PC-3 (cell line): ENCODE data around the gene FN1. TPM values are rescaled to one million over a fixed set of nuclear protein-coding genes. Genes with fewer than 3 reads are reported as not detected.

Experiments
- ATAC-seq: fragments of 200-7000 bp; cut with Tn5 transposase; 2 replicates; pipeline ENCODE4 v1.9.1; 2020; ENCODE audit warnings: mild to moderate bottlenecking, moderate library complexity
- BruUV-seq: library from RNA; stranded (reverse); fragments of 400-500 nt; replicated peaks from 2 replicates; lab custom pipeline; 2021; lab: Mats Ljungman, UMichigan
- CTCF ChIA-PET: fragments of 300-600 bp; sonication (Branson Sonifier 250); formaldehyde crosslinking; loops from one replicate; lab custom pipeline; 2022; ENCODE audit warnings: antibody characterized with exemption; lab: Charles Lee
- POLR2A ChIA-PET: fragments of 300-600 bp; sonication (Branson Sonifier 250); formaldehyde crosslinking; loops from one replicate; lab custom pipeline; 2022; ENCODE audit warnings: antibody characterized with exemption; ENCODE audit not compliant: unreplicated experiment; lab: Charles Lee
- DNase-seq: peaks from one replicate; pipeline ENCODE4 v3.0.0-alpha.2; 2015
- H2AFZ ChIP-seq: fragments of 300-600 bp; sonication (generic); 2 replicates; pipeline ENCODE4 v1.6.0; 2016; ENCODE audit warnings: antibody characterized with exemption, low read length
- H3F3A ChIP-seq: fragments of 300-600 bp; sonication (generic); one replicate; pipeline ENCODE4 v1.6.0; 2017; ENCODE audit warnings: antibody characterized with exemption, low read length, control low read depth, mild to moderate bottlenecking; ENCODE audit not compliant: unreplicated experiment
- H3K27ac ChIP-seq: fragments of 300-600 bp; sonication (generic); 2 replicates; pipeline ENCODE4 v1.5.1; 2016; ENCODE audit warnings: mild to moderate bottlenecking, low read length
- H3K27me3 ChIP-seq: fragments of 300-600 bp; sonication (generic); 2 replicates; pipeline ENCODE4 v1.6.1; 2016; ENCODE audit warnings: low read length, mixed read lengths
- H3K36me3 ChIP-seq: fragments of 300-600 bp; sonication (generic); 2 replicates; pipeline ENCODE4 v1.6.1; 2016; ENCODE audit warnings: low read depth, mixed run types, low read length, mixed read lengths
- H3K4me1 ChIP-seq: fragments of 300-600 bp; sonication (generic); 2 replicates; pipeline ENCODE4 v1.5.1; 2016; ENCODE audit warnings: low read length; ENCODE audit not compliant: insufficient read depth
- H3K4me2 ChIP-seq: fragments of 300-600 bp; sonication (generic); 2 replicates; pipeline ENCODE4 v1.6.0; 2016; ENCODE audit warnings: low read length
- H3K4me3 ChIP-seq: fragments of 300-600 bp; sonication (generic); 2 replicates; pipeline ENCODE4 v1.5.1; 2016; ENCODE audit warnings: mild to moderate bottlenecking, low read length, mixed read lengths
- H3K79me2 ChIP-seq: fragments of 300-600 bp; sonication (generic); 2 replicates; pipeline ENCODE4 v1.6.1; 2017; ENCODE audit warnings: low read length, mixed read lengths
- H3K9ac ChIP-seq: fragments of 300-600 bp; sonication (generic); 2 replicates; pipeline ENCODE4 v1.6.0; 2016; ENCODE audit warnings: mild to moderate bottlenecking, low read length
- H3K9me2 ChIP-seq: fragments of 300-600 bp; sonication (generic); replicated peaks from 2 replicates; pipeline ENCODE4 v1.6.1; 2016; ENCODE audit warnings: mixed run types, low read length, mixed read lengths
- H3K9me3 ChIP-seq: fragments of 300-600 bp; sonication (generic); 2 replicates; pipeline ENCODE4 v1.6.1; 2016; ENCODE audit warnings: low read length, mixed read lengths
- H4K20me1 ChIP-seq: fragments of 300-600 bp; sonication (generic); 2 replicates; pipeline ENCODE4 v1.6.1; 2016; ENCODE audit warnings: low read length, mixed read lengths
- CTCF ChIP-seq: fragments of 300-600 bp; sonication (generic); conservative IDR thresholded peaks from 2 replicates; pipeline ENCODE4 v1.5.1; 2017; ENCODE audit warnings: antibody characterized with exemption, low read depth, mild to moderate bottlenecking, low read length
- EZH2 ChIP-seq: fragments of 300-600 bp; sonication (generic); IDR thresholded peaks from one replicate; pipeline ENCODE4 v1.6.1; 2017; ENCODE audit warnings: antibody characterized with exemption, mild to moderate bottlenecking, low read length; ENCODE audit not compliant: unreplicated experiment
- EZH2phosphoT487 ChIP-seq: fragments of 300-600 bp; sonication (generic); IDR thresholded peaks from 2 replicates; pipeline ENCODE4 v1.6.1; 2018; ENCODE audit warnings: mild to moderate bottlenecking, antibody characterized with exemption, low read length, borderline replicate concordance
- intact Hi-C: fragments of 100-400 bp; cut with micrococcal nuclease; formaldehyde crosslinking; loops from 2 replicates; pipeline ENCODE4 v1.9.0; 2023
- total RNA-seq: library from RNA; depleted of rRNA; stranded (reverse); fragments of >200 nt; gene quantifications from 2 replicates; pipeline ENCODE4 v1.2.3, GENCODE V29; 2014

The FN1 gene
- total RNA-seq, 1 experiment from 2014 or later, result 220 TPM

GRCh38 chr2:215316336-215316735 is 119.5 kb downstream of the FN1 start:
- POLR2A ChIA-PET, result no interaction called here
- no peak for ATAC-seq

GRCh38 chr2:215315301-215315700 is 120.6 kb downstream of the FN1 start:
- H4K20me1 ChIP-seq, result no peaks in the 10 kb centered on the region
- no peaks in the 10 kb centered on the region for H3K27me3 ChIP-seq
- TF ChIP-seq EZH2phosphoT487, result no peak
- TF ChIP-seq EZH2, result no peak
- TF ChIP-seq CTCF, result no peak
- DNase-seq, result no peak
- no peak overlapping the region for H2AFZ ChIP-seq
- H3K79me2 ChIP-seq, result peaks cover 51% of the 10 kb centered on the region
- H3K4me2 ChIP-seq, result peak overlapping the region; percentile 100; the same call in 1 of the 2 replicates
- H3K4me1 ChIP-seq, result peaks cover 47% of the 10 kb centered on the region
- POLR2A ChIA-PET, result no interaction called here
- no peak overlapping the region for H3K9ac ChIP-seq
- peaks cover 47% of the 10 kb centered on the region for H3K36me3 ChIP-seq
- no peak overlapping the region for H3K4me3 ChIP-seq
- H3K9me3 ChIP-seq, result no peaks in the 10 kb centered on the region
- no peaks in the 10 kb centered on the region for H3F3A ChIP-seq
- no TSS peak for BruUV-seq
- intact Hi-C loops, result loop anchor here (10.0 kb wide), 1 partner anchor 220 kb away; no protein-coding TSS in a partner anchor
- no peak overlapping the region for H3K27ac ChIP-seq
- ATAC-seq, result no peak
- CTCF ChIA-PET, result no interaction called here
- no peaks in the 10 kb centered on the region for H3K9me2 ChIP-seq

More at GRCh38 chr2:215316336-215316735, 119.5 kb downstream of the FN1 start:
- Histone ChIP-seq H3K36me3 (peaks cover 54% of the 10 kb centered on the region), H3K4me1 (peaks cover 41% of the 10 kb centered on the region), H3K27me3 (no peaks in the 10 kb centered on the region), H3K27ac (no peak overlapping the region), H3K79me2 (peaks cover 53% of the 10 kb centered on the region), H3K4me2 (peak overlapping the region; percentile 12; the same call in 1 of the 2 replicates), H3K9me2 (no peaks in the 10 kb centered on the region), H4K20me1 (no peaks in the 10 kb centered on the region), H3F3A (no peaks in the 10 kb centered on the region), H3K9ac (no peak overlapping the region), H3K4me3 (no peak overlapping the region), H2AFZ (no peak overlapping the region), H3K9me3 (no peaks in the 10 kb centered on the region)
- BruUV-seq, result no TSS peak
- intact Hi-C loops, result loop anchor here (10.0 kb wide), 1 partner anchor 218 kb away; no protein-coding TSS in a partner anchor
- no peak for DNase-seq
- TF ChIP-seq EZH2phosphoT487 (no peak), EZH2 (no peak), CTCF (no peak)
- CTCF ChIA-PET, result no interaction called here

GRCh38 chr2:215314896-215315295 is 121.0 kb downstream of the FN1 start:
- no peak overlapping the region for H3K9ac ChIP-seq
- ATAC-seq, result no peak
- ChIA-PET CTCF (no interaction called here), POLR2A (no interaction called here)
- H2AFZ ChIP-seq, result no peak overlapping the region
- no TSS peak for BruUV-seq
- no peaks in the 10 kb centered on the region for H4K20me1 ChIP-seq
- no peak overlapping the region for H3K27ac ChIP-seq
- peaks cover 51% of the 10 kb centered on the region for H3K79me2 ChIP-seq
- peaks cover 49% of the 10 kb centered on the region for H3K4me1 ChIP-seq
- H3K27me3 ChIP-seq, result no peaks in the 10 kb centered on the region
- H3K9me3 ChIP-seq, result no peaks in the 10 kb centered on the region
- intact Hi-C loops, result loop anchor here (10.0 kb wide), 1 partner anchor 220 kb away; no protein-coding TSS in a partner anchor
- no peaks in the 10 kb centered on the region for H3K9me2 ChIP-seq
- peak overlapping the region; percentile 100 for H3K4me2 ChIP-seq
- DNase-seq, result peak; percentile 69
- TF ChIP-seq EZH2phosphoT487 (no peak), CTCF (no peak), EZH2 (no peak)
- H3F3A ChIP-seq, result no peaks in the 10 kb centered on the region
- H3K4me3 ChIP-seq, result no peak overlapping the region
- H3K36me3 ChIP-seq, result peaks cover 43% of the 10 kb centered on the region
